Neural progenitor cell (in vitro differentiated cells): ENCODE results near the gene THEM5. TPM values are rescaled to one million over a fixed set of nuclear protein-coding genes. Genes with fewer than 3 reads are reported as not detected.
A peak's percentile ranks its signal among the peaks of the same experiment; 100 is the strongest.
"Not testable (repeated sequence)": the region's sequence is repeated elsewhere in the genome, so short reads cannot be mapped to it uniquely, and the experiment has no call there.

Experiments
- DNase-seq: peaks from one replicate; pipeline ENCODE4 v3.0.0-alpha.2; 2016; ENCODE audit warnings: low spot score
- H2AFZ ChIP-seq: fragments of 200-600 bp; sonication (generic); replicated peaks from 2 replicates; pipeline ENCODE4 v1.6.1; 2016; ENCODE audit warnings: antibody characterized with exemption
- H3F3A ChIP-seq: fragments of 200-600 bp; sonication (generic); 2 replicates; pipeline ENCODE4 v1.6.1; 2016; ENCODE audit warnings: antibody characterized with exemption, low read depth
- H3K27ac ChIP-seq: fragments of 200-600 bp; sonication (generic); 2 replicates; pipeline ENCODE4 v1.5.1; 2016; ENCODE audit warnings: mild to moderate bottlenecking
- H3K27me3 ChIP-seq: fragments of 200-600 bp; sonication (generic); 2 replicates; pipeline ENCODE4 v1.6.1; 2016; ENCODE audit warnings: mild to moderate bottlenecking, moderate library complexity
- H3K36me3 ChIP-seq: fragments of 200-600 bp; sonication (generic); 2 replicates; pipeline ENCODE4 v1.5.1; 2016
- H3K4me1 ChIP-seq: fragments of 200-600 bp; sonication (generic); 2 replicates; pipeline ENCODE4 v1.6.1; 2016; ENCODE audit warnings: mixed run types
- H3K4me2 ChIP-seq: fragments of 200-600 bp; sonication (generic); 2 replicates; pipeline ENCODE4 v1.6.1; 2016
- H3K4me3 ChIP-seq: fragments of 200-600 bp; sonication (generic); 2 replicates; pipeline ENCODE4 v1.5.1; 2016
- H3K79me2 ChIP-seq: fragments of 200-600 bp; sonication (generic); 2 replicates; pipeline ENCODE4 v1.6.1; 2016; ENCODE audit warnings: low read depth
- H3K9ac ChIP-seq: fragments of 200-600 bp; sonication (generic); 2 replicates; pipeline ENCODE4 v1.6.1; 2016
- H3K9me3 ChIP-seq: fragments of 200-600 bp; sonication (generic); 2 replicates; pipeline ENCODE4 v1.5.1; 2016; ENCODE audit warnings: low read depth
- H4K20me1 ChIP-seq: fragments of 200-600 bp; sonication (generic); 2 replicates; pipeline ENCODE4 v1.6.1; 2016; ENCODE audit warnings: low read depth
- H3K27ac Mint-ChIP-seq: 3 replicates; pipeline ENCODE4 v1.8.0; 2021; ENCODE audit warnings: mixed read lengths
- H3K27me3 Mint-ChIP-seq: 2 replicates; pipeline ENCODE4 v1.8.0; 2022; ENCODE audit warnings: low read depth, mild to moderate bottlenecking, inconsistent platforms, moderate library complexity, mixed read lengths; ENCODE audit not compliant: insufficient read depth
- H3K36me3 Mint-ChIP-seq: 3 replicates; pipeline ENCODE4 v1.8.0; 2021; ENCODE audit warnings: mixed read lengths
- H3K4me1 Mint-ChIP-seq: 3 replicates; pipeline ENCODE4 v1.8.0; 2021; ENCODE audit warnings: mixed read lengths
- H3K4me3 Mint-ChIP-seq: 3 replicates; pipeline ENCODE4 v1.8.0; 2021; ENCODE audit warnings: mild to moderate bottlenecking, moderate library complexity, mixed read lengths
- H3K9me3 Mint-ChIP-seq: 3 replicates; pipeline ENCODE4 v1.8.0; 2020; ENCODE audit warnings: mixed read lengths
- EZH2 ChIP-seq: fragments of 200-600 bp; sonication (generic); IDR thresholded peaks from 2 replicates; pipeline ENCODE4 v1.6.1; 2017; ENCODE audit warnings: antibody characterized with exemption, mild to moderate bottlenecking, moderate library complexity
- EZH2phosphoT487 ChIP-seq: fragments of 200-600 bp; sonication (generic); IDR thresholded peaks from 2 replicates; pipeline ENCODE4 v1.6.1; 2017; ENCODE audit warnings: antibody characterized with exemption
- total RNA-seq: library from RNA; depleted of rRNA; stranded (reverse); fragments of >200 nt; gene quantifications from 2 replicates; pipeline ENCODE4 v1.2.3, GENCODE V29; 2015; ENCODE audit warnings: low replicate concordance
- TF ChIP-seq, protein P1 (sequence below): fragments of 200-600 bp; sonication (generic); IDR thresholded peaks from 2 replicates; pipeline ENCODE4 v1.5.1; 2017; ENCODE audit warnings: antibody characterized with exemption, mild to moderate bottlenecking

Gene THEM5
- total RNA-seq, 1 donor from 2014 or later, result not detected

DNA sequence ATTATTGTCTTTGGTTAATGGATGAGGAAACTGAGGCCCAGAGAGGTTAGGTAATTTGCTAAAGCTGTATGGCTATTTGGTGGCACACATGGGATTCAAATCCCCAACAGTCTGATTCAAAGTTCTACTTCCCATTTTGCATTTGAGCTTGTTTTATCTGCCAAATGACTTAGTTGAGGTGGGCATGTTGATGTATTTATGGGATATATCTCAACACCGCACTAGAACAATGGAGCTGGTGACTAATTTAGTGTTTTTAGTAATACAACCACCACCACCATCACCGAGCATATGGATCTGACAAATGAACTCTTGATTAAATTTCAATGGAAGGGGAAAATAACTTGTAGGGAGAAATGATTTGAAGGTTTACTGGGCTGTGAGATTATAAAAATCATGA lies 29.0 kb upstream of the THEM5 start:
- H3K9me3 Mint-ChIP-seq, result no peaks in the 10 kb centered on the region
- Histone ChIP-seq H3K79me2 (no peaks in the 10 kb centered on the region), H3K9me3 (no peaks in the 10 kb centered on the region), H3K4me2 (no peak overlapping the region), H3F3A (no peaks in the 10 kb centered on the region), H3K36me3 (no peaks in the 10 kb centered on the region), H4K20me1 (no peaks in the 10 kb centered on the region), H3K27ac (no peak overlapping the region), H3K4me1 (no peaks in the 10 kb centered on the region), H3K4me3 (no peak overlapping the region), H3K9ac (no peak overlapping the region), H3K27me3 (no peaks in the 10 kb centered on the region), H2AFZ (no peak overlapping the region)
- no peak overlapping the region for H3K4me3 Mint-ChIP-seq
- no peak for DNase-seq
- H3K27me3 Mint-ChIP-seq, result no peaks in the 10 kb centered on the region
- no peaks in the 10 kb centered on the region for H3K4me1 Mint-ChIP-seq
- TF ChIP-seq, protein P1, sequence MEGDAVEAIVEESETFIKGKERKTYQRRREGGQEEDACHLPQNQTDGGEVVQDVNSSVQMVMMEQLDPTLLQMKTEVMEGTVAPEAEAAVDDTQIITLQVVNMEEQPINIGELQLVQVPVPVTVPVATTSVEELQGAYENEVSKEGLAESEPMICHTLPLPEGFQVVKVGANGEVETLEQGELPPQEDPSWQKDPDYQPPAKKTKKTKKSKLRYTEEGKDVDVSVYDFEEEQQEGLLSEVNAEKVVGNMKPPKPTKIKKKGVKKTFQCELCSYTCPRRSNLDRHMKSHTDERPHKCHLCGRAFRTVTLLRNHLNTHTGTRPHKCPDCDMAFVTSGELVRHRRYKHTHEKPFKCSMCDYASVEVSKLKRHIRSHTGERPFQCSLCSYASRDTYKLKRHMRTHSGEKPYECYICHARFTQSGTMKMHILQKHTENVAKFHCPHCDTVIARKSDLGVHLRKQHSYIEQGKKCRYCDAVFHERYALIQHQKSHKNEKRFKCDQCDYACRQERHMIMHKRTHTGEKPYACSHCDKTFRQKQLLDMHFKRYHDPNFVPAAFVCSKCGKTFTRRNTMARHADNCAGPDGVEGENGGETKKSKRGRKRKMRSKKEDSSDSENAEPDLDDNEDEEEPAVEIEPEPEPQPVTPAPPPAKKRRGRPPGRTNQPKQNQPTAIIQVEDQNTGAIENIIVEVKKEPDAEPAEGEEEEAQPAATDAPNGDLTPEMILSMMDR, result no peak
- TF ChIP-seq EZH2 (no peak), EZH2phosphoT487 (no peak)
- no peak overlapping the region for H3K27ac Mint-ChIP-seq
- no peaks in the 10 kb centered on the region for H3K36me3 Mint-ChIP-seq

DNA sequence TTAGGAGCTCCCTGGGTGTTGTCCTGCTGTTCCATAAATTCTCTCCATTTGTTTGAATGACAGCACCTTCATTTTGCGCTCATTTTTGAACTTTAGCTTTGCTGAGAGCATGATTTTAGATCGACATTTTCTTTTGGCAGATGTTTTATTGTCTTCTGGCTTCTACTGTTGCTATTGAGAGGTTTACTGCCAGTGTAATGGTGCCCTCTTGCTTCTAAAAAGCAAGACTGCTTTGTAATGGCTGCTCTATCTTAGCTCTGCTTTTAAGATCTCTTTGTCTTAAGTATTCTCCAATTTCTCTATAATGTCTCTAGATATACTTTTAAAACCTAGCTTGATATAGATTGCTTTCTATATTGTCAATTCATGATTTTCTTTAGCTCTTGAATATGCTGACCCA lies 28.0 kb upstream of the THEM5 start:
- Histone ChIP-seq H2AFZ (no peak overlapping the region), H4K20me1 (no peaks in the 10 kb centered on the region), H3K4me3 (no peak overlapping the region), H3K9ac (no peak overlapping the region), H3K79me2 (no peaks in the 10 kb centered on the region), H3K27ac (no peak overlapping the region), H3K9me3 (no peaks in the 10 kb centered on the region), H3K27me3 (no peaks in the 10 kb centered on the region), H3F3A (no peaks in the 10 kb centered on the region), H3K4me1 (no peaks in the 10 kb centered on the region), H3K36me3 (no peaks in the 10 kb centered on the region), H3K4me2 (no peak overlapping the region)
- H3K4me3 Mint-ChIP-seq, result no peak overlapping the region
- TF ChIP-seq, protein P1, result peak; percentile 18
- TF ChIP-seq EZH2phosphoT487, result no peak
- TF ChIP-seq EZH2, result no peak
- no peak for DNase-seq
- H3K36me3 Mint-ChIP-seq, result no peaks in the 10 kb centered on the region
- H3K4me1 Mint-ChIP-seq, result no peaks in the 10 kb centered on the region
- H3K27me3 Mint-ChIP-seq, result no peaks in the 10 kb centered on the region
- H3K9me3 Mint-ChIP-seq, result no peaks in the 10 kb centered on the region
- H3K27ac Mint-ChIP-seq, result no peak overlapping the region

DNA sequence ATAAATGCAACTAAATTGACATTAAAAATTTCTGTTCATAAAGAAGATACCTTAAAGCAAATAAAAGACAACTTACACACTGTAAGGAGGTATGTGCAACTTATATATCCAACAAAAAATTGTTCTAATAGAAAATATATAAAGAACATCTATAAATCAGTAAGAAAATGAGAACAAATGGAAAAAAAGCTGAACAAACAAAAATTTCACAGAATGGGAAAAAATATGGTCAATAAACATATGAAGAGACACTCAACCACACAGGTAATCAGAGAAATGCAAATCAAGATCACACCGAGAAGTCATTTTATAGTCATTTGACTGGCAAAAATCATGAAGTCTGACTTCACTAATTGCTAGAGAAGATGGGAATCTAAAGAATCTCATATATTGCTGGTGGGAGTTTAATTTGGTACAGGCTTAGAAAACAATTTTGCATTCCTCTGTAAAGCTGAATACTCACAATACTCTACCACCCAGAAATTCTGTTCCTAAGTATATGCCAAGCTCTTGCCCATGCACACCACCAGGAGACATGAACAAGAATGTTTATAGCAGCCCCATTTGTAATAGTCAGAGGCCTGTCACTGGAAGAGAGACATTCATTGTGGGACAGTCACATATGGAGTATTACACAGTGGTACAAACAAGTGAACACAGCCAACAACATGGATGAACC lies 22.0 kb upstream of the THEM5 start:
- H3K27me3 Mint-ChIP-seq, result peaks cover 2% of the 10 kb centered on the region
- H3K27ac Mint-ChIP-seq, result no peak overlapping the region
- no peaks in the 10 kb centered on the region for H3K36me3 ChIP-seq
- DNase-seq, result no peak
- H3K4me3 Mint-ChIP-seq, result no peak overlapping the region
- H3K9me3 Mint-ChIP-seq, result no peaks in the 10 kb centered on the region
- TF ChIP-seq, protein P1, result no peak
- no peak for TF ChIP-seq EZH2
- TF ChIP-seq EZH2phosphoT487, result no peak
- H3K4me3 ChIP-seq, result no peak overlapping the region
- H3K27ac ChIP-seq, result no peak overlapping the region
- no peaks in the 10 kb centered on the region for H3K36me3 Mint-ChIP-seq
- no peaks in the 10 kb centered on the region for H4K20me1 ChIP-seq
- H2AFZ ChIP-seq, result no peak overlapping the region
- no peaks in the 10 kb centered on the region for H3K9me3 ChIP-seq
- no peak overlapping the region for H3K9ac ChIP-seq
- H3K27me3 ChIP-seq, result no peaks in the 10 kb centered on the region
- H3K4me2 ChIP-seq, result no peak overlapping the region
- peaks cover 14% of the 10 kb centered on the region for H3K4me1 ChIP-seq
- H3F3A ChIP-seq, result peaks cover 6% of the 10 kb centered on the region
- no peaks in the 10 kb centered on the region for H3K79me2 ChIP-seq
- peaks cover 9% of the 10 kb centered on the region for H3K4me1 Mint-ChIP-seq

- H3K4me2 ChIP-seq, result peak overlapping the region; percentile 57
- H3K9ac ChIP-seq, H3K27ac ChIP-seq, H3K4me3 ChIP-seq, H3K79me2 ChIP-seq, H4K20me1 ChIP-seq, H3F3A ChIP-seq, H3K36me3 Mint-ChIP-seq, H3K9me3 Mint-ChIP-seq, H3K27me3 ChIP-seq, H3K4me3 Mint-ChIP-seq, H3K27me3 Mint-ChIP-seq, H3K36me3 ChIP-seq, H3K4me1 Mint-ChIP-seq, H3K9me3 ChIP-seq, H3K27ac Mint-ChIP-seq: not testable (repeated sequence)
- H3K4me1 ChIP-seq, result peaks cover 14% of the 10 kb centered on the region
- DNase-seq, result peak; percentile 27
- H2AFZ ChIP-seq, result peak overlapping the region; percentile 36
Observed at GRCh38 chr1:151872776-151873175, 19.3 kb upstream of the THEM5 start.
